ELR (cell line): ENCODE results near the gene TSPAN7.
A peak's percentile ranks its signal among the peaks of the same experiment; 100 is the strongest.

Source experiments
- DNase-seq: peaks from one replicate; pipeline ENCODE4 v3.0.0-alpha.2; 2015; ENCODE audit warnings: low read depth

Gene TSPAN7

DNA sequence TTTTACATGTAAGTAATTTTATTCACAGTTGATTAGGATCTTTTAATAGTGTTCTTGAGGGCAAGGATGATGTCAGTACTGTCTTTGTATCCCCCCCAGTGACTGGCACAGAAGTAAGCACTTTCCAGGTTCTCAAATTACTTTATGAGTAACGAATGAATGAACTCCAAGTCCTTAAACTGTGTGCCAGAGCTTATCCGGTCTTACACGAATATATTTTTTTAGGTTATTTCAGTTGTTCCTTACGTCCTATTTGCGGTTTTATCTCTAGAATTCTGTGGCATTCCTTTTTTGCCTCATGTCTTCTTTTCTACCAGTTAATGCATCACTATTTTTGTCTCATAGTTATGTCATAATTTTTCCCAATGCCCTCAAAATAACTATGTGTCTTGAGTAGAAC lies 133.1 kb downstream of the TSPAN7 start:
- no peak for DNase-seq

DNA sequence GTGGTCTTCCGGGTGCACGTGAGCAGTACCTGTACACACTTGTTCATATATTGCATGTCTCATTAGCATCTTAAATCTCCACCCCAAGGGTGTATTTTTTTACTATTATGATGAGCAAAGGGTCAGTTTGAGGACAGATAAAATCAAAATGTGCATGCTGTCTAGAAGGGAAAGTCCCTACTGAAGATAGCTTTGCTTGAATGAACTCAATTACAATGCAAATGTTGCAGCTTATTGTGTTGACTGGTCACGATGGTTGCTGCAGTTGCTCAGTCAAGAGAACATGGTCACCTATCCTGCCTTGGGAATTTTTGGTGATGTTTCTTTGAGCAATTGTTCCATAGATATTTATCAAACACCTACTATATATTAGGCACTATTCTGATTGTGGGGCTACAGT lies 136.1 kb downstream of the TSPAN7 start:
- no peak for DNase-seq

DNA sequence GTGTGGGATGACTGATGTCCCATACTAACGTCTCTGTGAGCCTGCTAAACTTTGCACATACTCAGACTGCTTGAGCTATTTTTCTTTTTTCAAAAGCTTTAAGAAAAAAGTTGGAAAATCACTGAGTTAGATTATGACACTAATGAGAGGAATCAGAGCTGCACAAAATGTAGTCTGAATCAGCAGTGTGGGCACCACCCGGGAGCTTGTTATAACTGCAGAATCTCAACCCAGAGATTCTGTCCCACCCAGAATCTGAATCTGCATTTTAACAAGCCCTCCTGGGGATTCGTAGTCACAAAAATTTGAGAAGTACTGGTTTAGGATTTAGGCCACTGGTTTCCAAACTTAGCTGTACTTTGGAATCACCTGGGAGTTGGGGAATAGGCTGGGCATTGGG lies 137.8 kb downstream of the TSPAN7 start:
- no peak for DNase-seq

DNA sequence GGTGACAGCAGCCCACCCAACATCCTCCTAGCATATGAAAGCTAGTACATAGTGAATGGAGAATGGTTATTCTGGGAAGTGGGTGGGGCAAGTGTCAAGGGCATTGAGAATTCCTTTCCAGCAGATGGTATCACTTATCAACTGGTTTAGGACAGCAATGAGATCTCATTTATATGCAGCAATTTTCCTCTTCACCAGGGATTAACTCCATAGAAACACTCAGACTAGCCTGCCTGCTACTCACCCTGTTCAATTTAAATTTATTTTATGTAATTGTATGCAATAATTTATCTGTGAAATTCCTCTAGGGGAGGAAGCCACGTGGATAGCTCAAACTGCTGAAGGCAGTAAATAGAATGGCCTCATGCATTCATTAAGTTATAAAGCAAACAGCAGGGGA lies 138.4 kb downstream of the TSPAN7 start:
- DNase-seq = no peak

DNA sequence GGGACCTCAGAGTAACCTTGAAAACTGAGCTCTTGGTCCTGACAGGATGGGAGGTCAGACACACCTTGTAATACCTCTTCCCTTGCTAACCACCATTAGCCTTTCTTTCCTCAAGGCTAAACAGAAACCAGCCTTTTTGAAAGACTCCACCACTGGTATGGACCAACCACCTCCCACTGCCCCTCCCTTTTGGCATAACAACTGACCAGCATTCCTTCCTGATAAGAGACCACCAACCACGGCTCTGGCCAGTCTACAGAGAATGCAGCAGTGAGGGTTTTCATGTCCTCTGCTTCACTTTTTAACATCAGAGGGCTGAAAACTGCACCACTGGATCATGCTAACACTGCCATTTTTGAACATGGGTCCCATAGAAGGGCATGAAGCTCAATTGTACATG lies 139.7 kb downstream of the TSPAN7 start:
- no peak for DNase-seq

DNA sequence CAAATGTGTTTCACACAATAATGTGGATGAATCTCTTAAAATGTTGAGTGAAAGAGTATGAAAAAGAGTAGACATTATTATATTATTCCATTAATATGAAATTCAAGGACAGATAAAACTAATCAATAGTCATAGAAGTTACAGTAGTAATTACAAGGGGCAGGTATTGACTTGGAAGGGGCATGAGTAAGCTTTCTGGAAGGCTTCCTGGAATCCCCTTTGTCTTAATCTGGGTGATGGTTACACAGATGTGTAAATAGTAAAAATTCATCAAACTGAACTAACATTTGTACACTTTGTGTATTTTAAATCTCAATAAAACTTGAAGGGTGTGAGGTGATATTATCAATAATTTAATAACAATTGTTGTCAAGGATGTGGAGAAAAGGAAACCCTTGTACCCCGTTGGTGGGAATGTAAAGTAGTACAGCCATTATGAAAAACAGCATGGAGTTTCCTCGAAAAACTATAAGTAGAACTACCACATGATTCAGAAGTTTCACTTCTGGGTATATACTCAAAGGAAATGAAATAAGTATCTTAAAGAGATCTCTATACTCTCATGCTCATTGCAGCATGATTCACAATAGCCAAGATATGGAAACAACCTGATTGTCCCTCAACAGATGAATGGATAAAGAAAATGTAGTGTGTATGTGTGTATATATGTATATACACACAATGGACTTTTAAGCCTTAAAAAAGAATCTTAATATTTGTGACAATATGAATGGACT lies 143.0 kb downstream of the TSPAN7 start:
- no peak for DNase-seq

DNA sequence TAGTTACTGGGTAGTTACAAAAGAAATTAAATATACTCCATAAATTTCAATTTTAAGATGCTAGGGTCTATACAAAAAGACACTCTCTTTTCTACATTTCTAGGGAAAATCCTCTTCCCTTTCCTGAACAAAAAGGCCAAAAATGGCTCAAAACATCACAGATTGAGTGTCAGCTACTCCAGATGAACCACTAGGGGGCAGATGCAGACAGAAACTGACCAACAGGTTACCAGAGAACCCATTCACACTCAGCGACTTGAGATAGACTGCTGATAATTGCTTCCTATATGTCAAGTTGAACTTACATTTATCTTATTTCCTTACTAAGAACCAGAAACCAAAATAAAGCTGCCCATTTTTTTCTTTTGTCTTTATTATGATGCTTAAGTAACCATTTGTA lies 156.5 kb downstream of the TSPAN7 start:
- DNase-seq = peak; percentile 32

DNA sequence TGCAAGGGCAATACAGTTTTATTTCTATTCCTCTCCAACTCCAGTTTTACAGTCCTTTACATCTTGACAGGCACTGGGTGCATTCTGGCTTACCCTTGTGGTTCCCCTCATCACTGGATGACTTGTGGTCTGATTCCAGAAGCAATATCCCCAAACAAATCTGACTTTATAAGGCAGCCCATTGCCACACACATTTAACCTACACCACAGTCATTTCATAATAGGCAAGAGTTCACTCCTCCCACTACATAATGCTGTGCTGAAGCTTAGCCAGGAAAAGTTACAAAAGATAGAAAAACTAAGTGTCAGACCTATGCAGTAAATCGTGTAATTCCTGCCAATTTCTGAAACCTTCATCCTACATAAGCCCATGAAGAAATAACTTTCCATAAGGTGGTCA lies 157.0 kb downstream of the TSPAN7 start:
- DNase-seq = no peak

DNA sequence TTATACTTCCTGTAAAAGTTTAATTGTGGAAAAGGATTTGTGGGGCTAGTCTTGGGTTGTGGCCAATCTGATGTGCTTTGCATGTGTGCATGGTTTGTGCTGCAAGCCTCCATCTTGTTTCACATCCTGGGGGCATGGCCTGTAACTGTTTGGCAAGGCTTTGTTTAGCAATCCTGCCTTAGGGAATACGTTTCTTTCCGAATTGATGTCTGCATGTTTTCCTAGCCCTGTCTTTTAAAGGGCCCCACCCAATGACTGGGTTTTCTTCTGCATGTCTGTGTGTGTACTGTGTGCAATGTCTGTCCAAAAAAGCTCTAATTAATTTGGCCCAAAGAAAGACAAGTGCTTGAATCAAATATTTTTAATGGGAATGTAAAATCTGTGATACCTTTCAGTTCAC lies 165.3 kb downstream of the TSPAN7 start:
- no peak for DNase-seq

DNA sequence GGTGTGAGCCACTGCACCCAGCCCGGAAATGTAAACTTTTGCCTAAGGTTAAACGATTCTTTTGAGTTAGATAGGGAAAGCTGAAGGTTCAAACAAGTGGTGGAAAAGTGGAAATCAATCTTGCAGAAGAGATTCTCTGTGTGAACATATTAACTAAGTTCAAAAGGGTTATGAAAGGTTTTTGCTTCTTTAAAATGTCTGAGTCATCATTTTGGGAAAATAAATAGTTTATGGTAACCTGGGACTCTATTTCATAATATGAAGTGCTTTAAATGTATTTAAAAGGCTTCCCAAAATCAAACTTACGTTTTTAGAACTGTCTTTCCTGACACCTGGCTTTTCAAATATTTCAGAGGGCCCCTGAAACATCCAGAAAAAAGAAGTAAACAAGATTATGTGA lies 166.3 kb downstream of the TSPAN7 start:
- no peak for DNase-seq

DNA sequence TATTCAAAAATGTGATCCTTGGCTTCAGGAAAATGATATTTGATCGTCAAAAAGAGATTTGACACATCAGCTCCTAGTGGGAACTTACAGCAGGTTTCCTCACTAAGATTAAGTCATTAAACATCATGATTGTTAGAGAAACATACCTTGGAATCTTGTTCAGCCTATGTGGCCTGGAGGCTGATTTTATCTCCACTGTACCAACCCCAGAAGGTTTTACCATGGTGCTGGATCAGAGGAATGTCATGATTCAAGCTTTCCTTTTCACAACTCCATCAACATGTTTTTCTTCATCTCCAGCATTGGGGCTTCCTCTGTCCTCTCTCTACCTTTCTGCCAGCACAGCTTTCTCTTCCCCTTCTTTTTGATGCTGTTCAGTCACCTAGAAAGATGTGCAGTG lies 171.5 kb downstream of the TSPAN7 start:
- no peak for DNase-seq
